Measurements from ENCODE around the gene RGS4.
"Not testable (repeated sequence)": the region's sequence is repeated elsewhere in the genome, so short reads cannot be mapped to it uniquely, and the experiment has no call there.

Gene RGS4

DNA sequence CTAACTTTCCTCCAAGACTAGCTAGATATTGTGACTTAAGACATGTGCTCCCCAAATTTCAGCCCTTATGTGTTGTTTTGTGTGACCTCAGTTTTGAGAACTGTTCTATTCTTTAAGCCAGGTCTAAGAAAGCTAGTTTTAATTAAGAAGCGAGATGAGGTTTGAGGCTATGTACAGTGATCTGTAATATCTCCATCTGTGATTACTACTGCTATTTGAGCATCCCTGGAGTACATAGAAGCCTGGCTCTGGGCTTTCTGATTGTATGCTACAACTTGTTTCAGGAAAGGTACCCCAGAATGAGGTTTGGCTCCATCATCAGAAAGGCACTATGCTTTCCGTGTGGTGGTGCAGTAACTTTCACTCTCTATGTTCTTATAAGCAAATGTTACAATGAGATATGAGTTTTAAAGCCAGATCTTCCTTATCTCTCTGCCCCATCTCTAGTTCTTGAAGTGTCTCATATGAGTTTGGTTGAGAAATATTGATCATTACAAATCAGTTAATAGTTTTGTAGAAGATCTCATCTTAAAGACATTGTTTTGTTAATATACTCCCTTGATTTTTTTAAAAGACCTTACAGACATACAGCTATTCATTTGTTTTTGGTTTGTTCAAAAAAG lies 605 bp downstream of the RGS4 start:
- DNase-seq: no peak

DNA sequence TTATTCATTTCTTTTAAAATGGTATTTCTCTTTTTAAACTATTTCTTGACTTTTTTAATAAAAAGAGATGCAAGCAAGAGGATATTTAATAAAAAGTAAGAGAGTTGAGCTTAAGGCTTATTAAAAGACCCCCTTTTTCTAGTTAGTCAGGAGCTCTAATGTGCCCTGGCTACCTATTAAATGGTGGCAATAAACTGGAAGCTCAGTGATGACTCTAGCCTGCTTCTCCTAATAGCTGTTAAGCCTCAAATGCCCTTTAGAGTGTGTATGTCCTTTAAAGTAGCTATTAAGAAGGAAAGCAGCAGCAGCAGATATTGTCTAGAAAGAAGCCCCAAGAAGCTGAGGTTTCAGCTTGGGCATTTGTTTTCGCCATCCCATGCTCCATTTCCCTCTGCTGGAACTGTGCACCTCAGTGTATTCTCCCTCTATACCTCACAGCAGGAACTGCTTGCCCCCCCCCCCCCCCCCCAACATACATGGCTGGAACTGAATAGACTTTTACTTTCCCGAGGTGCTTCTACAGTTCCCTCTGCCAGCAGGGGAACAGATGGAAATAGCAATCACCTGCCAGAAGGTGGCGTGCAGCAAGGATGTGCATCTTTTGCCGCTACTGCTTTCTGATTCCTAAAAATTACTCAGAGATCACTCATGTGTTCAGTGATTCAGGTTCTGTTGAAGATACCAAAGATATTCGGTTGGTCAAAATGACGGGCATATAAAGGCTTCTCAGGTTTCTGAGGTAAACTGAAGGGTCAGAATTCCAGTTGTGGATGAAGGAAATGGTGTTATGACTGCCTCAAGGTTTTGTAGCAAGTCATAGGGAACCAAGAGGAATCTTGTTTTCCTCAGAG lies 2.5 kb downstream of the RGS4 start:
- no peak for DNase-seq

DNA sequence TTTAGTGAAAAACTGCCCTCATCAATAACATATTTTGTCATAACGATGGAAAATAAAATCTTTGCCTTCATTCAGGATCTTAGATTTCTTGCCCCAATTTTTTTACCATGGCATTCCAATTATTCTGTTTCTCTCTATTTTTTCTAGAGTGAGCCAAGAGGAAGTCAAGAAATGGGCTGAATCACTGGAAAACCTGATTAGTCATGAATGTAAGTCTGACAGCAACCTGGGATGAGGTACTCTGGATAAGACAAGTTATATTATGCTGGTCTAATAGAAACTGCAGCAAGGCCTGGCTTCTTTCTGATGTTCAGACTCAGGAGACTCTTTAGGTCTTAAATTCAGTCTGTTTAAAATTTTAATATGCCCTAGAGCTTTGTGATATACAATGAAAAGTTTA lies 3.5 kb downstream of the RGS4 start:
- DNase-seq: no peak

DNA sequence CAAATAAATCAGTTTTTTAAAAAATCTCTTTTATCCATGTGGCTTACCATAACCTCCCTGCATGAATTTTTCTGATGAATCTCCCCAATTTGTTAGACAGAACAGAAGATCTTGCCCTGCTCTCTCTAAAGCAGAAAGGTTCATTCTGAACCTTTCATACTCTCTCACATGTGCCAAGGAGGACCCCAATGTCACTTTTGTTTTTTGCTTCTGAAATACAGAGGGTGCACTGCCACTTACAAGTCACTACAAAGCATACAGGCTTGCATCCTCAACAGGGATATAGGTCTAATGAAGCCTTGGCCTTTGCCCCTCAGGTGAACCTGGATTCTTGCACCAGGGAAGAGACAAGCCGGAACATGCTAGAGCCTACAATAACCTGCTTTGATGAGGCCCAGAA lies 4.8 kb downstream of the RGS4 start:
- no peak for DNase-seq

DNA sequence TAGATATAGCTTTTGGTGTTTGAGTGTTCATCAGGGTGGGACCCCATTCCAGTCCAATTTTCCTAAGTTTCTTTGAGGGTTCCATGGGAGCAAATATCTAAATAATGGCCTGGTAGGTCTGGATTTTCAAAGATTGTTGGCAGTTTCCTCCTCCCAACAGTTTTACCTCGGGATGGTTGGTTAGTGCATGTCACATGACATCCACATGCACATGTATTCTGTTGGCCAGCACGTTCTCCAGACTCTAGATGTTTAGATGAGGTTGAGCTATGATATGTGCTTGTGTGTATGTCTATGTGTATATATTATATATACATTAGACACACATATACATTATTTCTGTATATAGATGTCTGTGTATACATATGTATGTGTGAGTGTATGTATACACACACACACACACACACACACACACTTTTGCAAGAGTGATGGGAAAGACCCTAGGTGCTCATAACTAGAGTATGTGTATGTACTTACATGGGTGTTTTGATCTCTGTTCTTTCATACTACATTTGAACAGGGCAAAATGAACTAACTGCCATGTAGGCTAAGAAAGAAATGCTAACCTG lies 5.6 kb downstream of the RGS4 start:
- DNase-seq: no peak

DNA sequence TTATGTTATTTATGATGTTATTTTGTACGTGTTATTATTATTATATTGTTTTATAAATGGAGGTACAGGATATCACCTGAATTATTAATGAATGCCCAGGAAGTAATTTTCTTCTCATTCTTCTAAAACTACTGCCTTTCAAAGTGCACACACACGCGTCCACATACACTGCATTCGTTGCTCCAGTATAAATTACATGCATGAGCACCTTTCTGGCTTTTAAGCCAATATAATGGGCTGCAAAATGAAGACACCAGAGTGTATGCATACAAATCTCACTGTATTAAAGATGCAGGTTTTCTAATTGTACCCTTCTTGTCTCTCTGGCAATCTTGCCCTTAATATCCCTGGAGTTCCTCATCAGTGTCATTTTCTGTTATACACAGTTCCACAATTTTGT lies 6.9 kb downstream of the RGS4 start:
- no peak for DNase-seq

DNA sequence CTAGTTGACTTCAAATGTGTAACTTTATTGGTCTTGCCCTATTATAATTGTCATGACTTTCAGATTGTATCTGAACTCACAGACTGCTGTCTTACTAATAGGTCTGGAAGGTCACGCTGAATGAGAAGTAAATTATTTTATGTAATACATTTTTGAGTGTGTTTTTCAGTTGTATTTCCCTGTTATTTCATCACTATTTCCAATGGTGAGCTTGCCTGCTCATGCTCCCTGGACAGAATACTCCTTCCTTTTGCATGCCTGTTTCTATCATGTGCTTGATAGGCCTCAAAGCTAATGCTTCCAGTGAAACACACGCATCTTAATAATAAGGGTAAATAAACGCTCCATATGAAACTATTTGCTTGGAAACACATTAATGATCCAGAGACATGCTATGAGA lies 7.3 kb downstream of the RGS4 start:
- DNase-seq: no peak

DNA sequence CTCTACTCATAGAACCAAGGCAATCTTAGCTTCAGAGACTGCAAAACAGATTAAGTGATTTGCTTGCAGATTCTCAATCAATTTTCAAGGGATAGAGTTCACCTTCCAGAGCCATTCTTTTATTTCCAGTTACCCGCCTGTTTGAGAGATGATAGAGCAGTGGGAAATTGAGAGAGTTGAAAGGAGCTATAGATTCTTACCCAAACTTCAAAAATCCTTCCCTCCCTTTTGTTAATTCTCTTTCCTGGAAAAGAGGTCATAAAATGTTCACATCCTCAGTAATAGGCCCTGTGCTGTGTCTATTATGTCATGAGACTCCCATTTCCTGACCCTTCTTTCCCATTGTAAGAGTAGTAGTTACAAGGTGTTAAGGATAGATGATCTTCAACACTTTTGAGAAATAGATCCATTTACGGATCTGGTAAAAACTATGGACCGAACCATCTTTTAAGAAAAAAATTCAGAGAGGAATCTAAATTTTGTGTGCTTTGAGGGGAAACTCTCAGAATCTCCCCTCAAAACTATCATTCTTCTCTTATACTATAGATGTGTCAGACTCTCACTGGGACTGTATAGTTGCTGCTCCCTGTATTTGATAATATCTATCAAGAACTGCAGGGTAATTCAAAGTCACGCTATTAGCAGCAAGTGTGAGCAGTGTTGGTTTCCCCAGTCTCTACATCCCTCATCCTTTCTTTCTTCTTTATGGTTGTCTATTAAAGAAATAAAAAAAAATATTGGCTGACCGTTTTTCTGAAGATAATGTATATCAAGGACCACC lies 8.0 kb downstream of the RGS4 start:
- no peak for DNase-seq

DNA sequence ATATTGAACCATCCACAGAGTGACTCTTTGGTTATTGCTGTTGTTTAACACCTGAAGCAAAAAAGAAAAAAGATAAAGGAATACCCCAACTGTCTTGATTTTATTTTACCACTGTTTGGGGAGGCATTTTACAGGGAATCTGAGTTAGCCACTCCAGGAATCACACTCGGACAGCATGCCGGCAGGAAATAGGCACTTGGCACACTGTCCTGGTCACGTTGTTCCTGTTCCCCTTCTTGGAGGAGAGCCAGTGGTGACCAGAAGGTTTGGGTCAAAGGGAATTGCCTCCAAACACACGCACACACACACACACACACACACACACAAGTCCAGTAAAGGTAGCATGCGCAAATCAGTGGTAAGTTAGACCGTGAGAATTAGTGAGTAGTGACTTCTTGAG lies 13.8 kb downstream of the RGS4 start:
- DNase-seq: no peak

DNA sequence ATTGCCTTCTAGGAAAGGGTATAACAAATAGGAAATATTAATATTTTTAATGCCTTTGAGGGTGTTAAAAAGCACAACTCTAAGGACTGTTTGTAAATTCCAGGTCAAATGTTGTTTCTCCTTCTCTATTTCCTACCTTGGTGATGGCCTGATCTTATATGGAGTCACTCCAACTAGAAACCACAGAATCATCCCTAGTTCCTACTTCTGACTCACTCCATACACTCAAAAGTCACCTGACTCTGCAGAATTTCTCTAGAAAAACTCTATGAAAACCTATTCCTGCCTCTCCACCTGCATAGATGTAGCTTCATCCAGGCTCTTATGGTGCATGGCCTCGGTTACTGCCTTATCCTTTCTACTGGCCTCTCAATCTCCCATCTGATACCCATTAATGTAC lies 14.5 kb downstream of the RGS4 start:
- no peak for DNase-seq

DNA sequence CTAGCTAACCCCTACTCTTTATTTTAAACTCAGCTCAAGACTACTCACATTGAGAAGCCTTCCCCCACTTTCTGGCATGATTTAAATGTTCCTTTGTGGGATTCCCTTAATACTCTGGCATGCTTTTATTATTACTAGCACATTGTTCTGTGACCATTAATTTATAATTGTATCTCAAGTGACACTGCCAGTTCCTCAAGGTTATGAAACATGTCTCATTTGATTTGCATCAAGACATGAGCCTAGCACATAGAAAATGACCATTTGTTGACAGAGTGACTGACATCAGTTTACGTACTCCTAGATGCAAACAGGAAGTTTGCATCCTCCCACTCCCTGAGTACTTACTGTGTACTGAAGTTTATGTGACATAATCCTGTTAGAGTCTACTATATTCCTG lies 15.2 kb downstream of the RGS4 start:
- DNase-seq: no peak

DNA sequence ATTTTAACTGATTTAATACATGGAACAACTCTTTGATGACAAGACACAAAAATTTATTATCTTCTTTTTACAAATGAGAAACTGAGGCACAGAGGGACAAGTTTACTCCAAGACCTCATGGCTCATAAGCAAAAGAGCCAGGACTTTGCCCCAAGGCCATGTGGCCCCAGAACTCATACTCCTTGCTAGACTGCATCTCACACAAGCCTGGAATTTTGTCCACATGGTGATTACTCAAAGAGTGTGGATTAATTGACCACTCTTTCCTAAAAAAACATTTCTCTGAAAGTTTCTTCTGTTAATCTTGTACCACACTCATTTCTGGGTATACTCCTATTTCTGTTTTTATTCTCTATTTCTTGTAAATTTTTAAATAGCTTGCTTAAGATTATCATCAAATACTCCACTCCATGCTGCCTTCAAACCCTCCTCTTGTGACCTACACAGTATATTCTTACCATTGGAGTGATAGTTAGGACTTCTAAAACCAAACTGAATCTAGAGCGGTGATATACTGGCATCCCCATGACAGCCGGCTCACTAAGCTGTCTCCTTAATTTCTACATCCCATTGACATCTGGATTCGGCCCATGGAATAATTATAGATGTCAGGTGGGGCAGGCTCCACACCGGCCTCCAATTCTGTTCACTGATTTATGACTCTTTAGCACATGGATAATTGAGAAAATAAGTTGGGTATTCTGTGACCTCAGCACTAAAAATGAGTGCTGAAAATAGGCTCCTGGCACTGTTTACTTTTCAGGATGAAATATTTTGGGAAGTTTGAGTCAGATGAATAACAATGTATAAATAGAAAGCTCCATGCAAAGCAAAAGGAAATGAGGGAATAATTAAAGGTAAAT lies 16.1 kb downstream of the RGS4 start:
- DNase-seq: no peak

DNA sequence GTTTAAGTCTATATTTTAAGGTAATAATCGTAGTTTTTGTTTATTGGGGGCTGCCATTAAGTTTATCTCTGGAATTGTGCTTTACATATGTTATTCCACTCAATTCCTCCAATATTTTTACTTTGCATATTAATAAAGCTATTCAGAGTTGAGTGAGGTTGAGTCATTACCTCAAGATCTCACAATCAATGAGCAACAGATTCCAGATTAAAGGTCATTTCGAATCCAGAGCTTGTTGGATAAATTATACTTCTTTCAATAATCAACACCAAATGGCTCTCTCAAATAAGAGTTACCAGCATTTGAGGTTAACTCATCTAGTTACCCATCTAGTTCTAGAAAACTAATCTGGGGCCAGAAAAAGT lies 16.7 kb downstream of the RGS4 start:
- no peak for DNase-seq

DNA sequence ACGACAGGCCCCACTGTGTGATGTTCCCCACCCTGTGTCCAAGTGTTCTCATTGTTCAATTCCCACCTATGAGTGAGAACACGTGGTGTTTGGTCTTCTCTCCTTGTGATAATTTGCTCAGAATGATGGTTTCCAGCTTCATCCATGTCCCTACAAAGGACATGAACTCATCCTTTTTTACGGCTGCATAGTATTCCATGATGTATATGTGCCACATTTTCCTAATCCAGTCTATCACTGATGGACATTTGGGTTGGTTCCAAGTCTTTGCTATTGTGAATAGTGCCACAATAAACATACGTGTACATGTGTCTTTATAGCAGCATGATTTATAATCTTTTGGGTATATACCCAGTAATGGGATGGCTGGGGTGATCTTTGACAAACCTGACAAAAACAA lies 20.0 kb downstream of the RGS4 start:
- not testable (repeated sequence) for DNase-seq

DNA sequence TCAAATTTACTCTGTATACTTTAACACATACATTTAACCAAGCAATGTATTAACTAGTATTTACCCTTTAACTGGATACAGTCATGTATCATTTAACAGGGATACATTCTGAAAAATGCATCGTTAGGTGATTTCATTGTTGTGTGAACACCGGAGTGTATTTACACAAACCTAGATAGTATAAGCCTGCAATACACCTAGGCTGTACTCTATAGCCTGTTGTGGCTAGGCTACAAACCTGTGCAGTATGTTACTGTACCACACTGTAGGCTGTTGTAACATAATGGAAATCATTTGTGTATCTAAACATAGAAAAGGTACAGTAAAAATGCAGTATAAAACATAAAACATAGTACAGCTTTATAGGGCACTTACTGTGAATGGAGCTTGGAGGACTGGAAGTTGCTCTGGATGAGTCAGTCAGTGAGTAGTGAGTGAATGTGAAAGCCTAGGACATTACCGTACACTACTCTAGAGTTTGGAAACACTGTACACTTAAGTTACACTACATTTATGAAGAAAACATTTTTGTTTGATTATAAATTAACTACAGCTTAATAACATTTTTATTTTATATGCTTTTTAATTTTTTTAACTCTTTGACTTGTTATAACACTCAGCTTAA lies 21.3 kb downstream of the RGS4 start:
- no peak for DNase-seq

DNA sequence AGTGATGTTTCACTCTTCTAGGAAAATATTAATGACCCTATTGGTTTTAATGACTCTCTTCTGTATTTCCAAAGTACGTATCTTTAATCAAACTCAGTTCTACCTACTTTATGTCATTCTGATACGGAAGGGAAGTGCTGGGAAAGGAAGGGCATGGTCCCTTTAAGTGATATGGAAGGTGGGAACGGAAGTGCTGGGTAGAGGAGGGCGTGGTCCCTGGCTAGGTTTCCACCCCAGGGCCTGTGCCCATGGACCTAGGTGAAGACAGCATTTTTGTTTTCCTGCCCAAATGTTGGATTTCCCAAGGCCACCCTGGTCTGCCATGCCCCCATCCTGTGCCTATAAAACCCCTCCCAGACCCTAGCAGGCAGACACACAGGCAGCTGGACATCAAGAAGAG lies 24.0 kb downstream of the RGS4 start:
- DNase-seq: no peak

DNA sequence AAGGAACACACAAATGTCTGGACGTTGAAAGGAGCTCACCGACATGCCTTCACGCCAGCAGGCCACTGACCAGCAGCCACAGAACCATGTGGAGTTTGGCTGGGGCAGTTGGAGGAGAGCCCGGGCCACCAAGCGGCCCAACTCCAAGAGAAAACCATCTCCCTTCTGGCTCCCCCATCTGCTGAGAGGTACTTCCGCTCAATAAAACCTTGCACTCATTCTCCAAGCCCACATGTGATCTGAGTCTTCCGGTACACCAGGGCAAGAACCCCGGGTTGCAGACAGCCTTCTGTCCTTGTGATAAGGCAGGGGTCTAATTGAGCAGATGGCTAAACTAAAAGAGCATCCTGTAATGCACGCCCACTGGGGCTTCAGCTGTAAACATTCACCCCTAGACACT lies 24.4 kb downstream of the RGS4 start:
- DNase-seq: no peak

DNA sequence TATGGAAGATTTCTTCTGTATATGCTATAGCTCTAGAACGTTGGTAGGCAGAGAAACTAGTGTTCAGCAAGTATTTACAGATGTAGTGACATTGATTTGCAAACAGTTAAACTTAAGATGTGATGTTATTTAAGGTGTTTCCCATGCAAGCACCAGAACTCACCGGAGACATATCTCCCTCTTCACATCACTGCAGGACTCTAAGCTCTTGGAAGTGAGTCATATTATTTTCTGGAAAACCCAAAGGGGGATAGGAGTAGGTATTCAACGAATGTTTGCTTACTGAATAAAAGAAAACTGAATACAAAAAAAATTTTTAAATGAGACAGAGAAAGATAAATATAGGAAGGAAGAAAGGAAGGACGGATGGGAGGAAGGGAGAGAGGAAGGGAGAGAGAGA lies 25.0 kb downstream of the RGS4 start:
- DNase-seq: no peak

DNA sequence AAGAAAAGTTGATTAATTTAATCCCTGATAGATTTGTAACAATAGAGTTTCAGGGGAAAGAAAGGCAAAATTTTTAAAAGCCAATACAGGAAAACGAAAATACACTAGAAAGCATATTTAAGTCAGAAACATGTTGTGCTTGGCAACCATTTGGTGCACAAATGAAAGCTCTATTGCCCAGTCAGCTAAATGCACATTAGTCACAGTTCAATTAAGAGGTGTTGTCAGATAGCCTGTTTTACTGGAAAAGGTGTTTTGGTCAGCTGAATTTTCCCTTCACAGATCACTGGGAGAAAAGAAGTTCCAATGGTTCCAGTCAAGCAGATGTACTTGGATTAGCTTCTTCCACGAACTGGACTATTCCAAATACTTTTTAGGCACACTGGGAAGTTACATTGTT lies 25.4 kb downstream of the RGS4 start:
- no peak for DNase-seq

DNA sequence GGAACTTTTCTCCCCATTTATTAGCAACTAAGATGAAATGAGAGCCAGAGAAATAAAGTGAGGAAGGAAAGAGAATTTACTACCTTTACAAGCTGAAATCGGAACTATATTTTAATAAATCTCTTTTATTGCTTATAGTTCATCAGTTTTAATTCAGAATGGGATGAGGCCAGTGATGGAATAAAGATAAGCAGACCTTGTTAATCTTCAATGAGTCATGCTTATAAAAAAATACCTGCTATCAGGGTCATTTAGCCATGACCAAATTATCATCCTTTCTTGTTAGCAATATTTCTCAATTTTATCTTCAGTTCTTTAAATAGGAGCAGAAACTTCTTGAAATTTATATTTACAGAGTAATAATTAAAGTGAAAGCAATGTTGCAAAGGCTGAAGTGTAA lies 26.1 kb downstream of the RGS4 start:
- no peak for DNase-seq

DNA sequence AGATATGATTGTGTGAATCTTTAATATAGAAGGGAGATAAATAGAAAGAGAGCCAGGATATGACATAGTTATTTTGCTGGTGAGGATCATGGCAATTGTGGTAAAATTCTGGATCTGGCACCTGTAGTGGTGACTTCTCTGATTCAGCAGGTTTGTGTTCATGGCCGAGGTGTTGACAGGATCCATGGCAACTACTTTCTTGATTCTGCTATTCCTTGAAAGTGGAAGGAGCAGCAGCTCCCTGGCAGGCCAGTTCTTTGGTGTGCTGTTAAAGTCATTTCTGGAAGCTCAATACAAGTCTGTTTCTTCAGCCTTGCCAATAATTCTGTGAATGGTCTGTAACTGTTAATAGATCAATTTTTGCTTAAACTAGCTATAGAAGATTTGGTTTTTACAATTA lies 33.4 kb downstream of the RGS4 start:
- DNase-seq: no peak

Measured in activated gamma-delta T cell (primary cell).